Astrocyte of the cerebellum (primary cell): ENCODE data around the gene ADCY10.
"Not testable (repeated sequence)": the region's sequence is repeated elsewhere in the genome, so short reads cannot be mapped to it uniquely, and the experiment has no call there.

Experiments
- DNase-seq: peaks from one replicate; pipeline ENCODE4 v3.0.0-alpha.2; 2011; ENCODE audit warnings: low read depth
- H3K4me3 ChIP-seq: 2 replicates; pipeline ENCODE4 v1.5.1; 2011; ENCODE audit warnings: mild to moderate bottlenecking, low read depth, low read length, moderate library complexity
- in situ Hi-C: cut with HindIII; loops from 2 replicates; pipeline ENCODE4 v1.10.0; 2017; ENCODE audit warnings: low sequenced_read_pairs
- TF ChIP-seq, protein P1 (sequence below): IDR thresholded peaks from 2 replicates; pipeline ENCODE4 v1.5.1; 2012; ENCODE audit warnings: low read length, low read depth, moderate library complexity, mild to moderate bottlenecking; ENCODE audit errors: missing control alignments

ADCY10 gene

DNA sequence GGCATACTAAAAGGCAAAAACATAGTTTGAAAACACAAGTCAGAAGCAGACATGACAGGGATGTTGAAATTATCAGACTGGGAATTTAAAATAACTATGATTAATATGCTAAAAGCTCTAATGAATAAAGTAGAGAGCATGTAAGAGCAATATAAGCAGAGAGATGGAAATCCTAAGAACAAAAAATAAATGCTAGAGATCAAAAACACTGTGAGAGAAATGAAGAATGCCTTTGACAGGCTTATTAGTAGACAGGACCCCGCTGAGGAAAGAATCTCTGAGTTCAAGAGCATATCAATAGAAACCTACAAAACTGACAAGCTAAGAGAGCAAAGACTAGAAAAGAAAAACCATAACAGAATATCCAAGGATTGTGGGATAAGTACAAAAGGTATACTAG is 98.3 kb downstream of the ADCY10 start:
- H3K4me3 ChIP-seq, result no peak overlapping the region
- no peak for DNase-seq
- in situ Hi-C loops, result no loop called here
- TF ChIP-seq, protein P1, sequence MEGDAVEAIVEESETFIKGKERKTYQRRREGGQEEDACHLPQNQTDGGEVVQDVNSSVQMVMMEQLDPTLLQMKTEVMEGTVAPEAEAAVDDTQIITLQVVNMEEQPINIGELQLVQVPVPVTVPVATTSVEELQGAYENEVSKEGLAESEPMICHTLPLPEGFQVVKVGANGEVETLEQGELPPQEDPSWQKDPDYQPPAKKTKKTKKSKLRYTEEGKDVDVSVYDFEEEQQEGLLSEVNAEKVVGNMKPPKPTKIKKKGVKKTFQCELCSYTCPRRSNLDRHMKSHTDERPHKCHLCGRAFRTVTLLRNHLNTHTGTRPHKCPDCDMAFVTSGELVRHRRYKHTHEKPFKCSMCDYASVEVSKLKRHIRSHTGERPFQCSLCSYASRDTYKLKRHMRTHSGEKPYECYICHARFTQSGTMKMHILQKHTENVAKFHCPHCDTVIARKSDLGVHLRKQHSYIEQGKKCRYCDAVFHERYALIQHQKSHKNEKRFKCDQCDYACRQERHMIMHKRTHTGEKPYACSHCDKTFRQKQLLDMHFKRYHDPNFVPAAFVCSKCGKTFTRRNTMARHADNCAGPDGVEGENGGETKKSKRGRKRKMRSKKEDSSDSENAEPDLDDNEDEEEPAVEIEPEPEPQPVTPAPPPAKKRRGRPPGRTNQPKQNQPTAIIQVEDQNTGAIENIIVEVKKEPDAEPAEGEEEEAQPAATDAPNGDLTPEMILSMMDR, result no peak

GRCh38 chr1:167812972-167813371 is 101.0 kb downstream of the ADCY10 start:
- H3K4me3 ChIP-seq, result no peak overlapping the region
- DNase-seq, result no peak
- in situ Hi-C loops, result no loop called here
- TF ChIP-seq, protein P1, result no peak

DNA sequence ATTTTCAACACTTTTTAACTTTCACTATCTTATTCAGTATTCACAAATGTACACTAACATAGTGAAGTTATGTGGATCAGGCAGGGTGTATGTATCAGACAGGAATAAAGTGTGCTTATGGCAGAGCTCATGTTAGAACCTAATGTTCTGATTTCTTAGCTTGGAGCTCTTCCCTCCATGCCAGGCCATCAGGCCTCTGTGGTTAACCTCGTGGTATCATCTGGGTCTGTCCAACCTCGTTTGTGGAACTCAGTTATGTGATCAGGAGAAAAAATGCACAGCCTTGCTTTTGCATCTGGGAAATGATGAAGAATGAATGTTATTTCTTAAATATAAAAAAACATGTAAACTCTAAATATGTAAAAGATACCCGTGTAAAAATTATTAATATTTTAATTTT is 105.2 kb downstream of the ADCY10 start:
- TF ChIP-seq, protein P1, result no peak
- DNase-seq, result peak; percentile 29
- no peak overlapping the region for H3K4me3 ChIP-seq
- in situ Hi-C loops, result no loop called here

DNA sequence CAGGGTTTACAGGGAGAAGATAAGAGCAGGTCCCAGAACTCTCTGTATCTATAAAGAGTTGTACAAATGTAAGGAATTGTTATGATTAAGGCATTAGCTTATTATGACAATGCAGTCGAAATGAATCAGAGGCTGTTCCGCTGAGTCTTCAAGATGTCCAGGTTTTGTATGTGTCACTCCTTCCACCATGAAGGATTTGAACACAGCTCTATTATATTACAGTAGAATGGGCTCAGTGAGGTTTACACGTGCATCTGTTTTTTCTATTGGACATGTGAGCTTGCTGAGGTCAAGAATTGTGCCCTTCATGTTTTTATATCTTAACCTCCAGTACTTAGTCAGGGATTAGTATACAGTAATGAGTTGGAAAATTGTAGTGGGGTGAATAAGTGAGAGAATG is 105.8 kb downstream of the ADCY10 start:
- no peak for DNase-seq
- TF ChIP-seq, protein P1, result no peak
- H3K4me3 ChIP-seq, result no peak overlapping the region
- in situ Hi-C loops, result no loop called here

GRCh38 chr1:167806676-167807075 is 107.3 kb downstream of the ADCY10 start:
- in situ Hi-C loops, H3K4me3 ChIP-seq, DNase-seq: not testable (repeated sequence)

DNA sequence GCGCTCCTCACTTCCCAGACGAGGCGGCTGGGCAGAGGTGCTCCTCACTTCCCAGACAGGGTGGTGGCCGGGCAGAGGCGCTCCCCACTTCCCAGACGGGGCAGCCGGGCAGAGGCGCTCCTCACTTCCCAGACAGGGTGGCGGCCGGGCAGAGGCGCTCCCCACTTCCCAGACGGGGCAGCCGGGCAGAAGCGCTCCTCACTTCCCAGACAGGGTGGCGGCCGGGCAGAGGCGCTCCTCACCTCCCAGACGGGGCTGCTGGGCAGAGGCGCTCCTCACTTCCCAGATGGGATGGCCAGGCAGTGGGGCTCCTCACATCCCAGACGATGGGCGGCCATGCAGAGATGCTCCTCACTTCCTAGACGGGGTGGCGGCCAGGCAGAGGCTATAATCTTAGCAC is 107.7 kb downstream of the ADCY10 start:
- in situ Hi-C loops, DNase-seq: not testable (repeated sequence)

GRCh38 chr1:167805041-167805556 is 108.8 kb downstream of the ADCY10 start:
- DNase-seq, result no peak
- in situ Hi-C loops, result no loop called here
- no peak overlapping the region for H3K4me3 ChIP-seq
- TF ChIP-seq, protein P1, result no peak

More for the DNA sequence above, 107.7 kb downstream of the ADCY10 start:
- H3K4me3 ChIP-seq, result not testable (repeated sequence)
